Activated T-helper 1 cell treated with Interleukin-2 at 50 U/mL for 16 hours (primary cell): Measurements from ENCODE around the gene SERPINI1.

Experiments
- DNase-seq: peaks from one replicate; pipeline ENCODE4 v3.0.0-alpha.2; 2020; ENCODE audit warnings: low read depth

The SERPINI1 gene, protein sequence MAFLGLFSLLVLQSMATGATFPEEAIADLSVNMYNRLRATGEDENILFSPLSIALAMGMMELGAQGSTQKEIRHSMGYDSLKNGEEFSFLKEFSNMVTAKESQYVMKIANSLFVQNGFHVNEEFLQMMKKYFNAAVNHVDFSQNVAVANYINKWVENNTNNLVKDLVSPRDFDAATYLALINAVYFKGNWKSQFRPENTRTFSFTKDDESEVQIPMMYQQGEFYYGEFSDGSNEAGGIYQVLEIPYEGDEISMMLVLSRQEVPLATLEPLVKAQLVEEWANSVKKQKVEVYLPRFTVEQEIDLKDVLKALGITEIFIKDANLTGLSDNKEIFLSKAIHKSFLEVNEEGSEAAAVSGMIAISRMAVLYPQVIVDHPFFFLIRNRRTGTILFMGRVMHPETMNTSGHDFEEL

DNA sequence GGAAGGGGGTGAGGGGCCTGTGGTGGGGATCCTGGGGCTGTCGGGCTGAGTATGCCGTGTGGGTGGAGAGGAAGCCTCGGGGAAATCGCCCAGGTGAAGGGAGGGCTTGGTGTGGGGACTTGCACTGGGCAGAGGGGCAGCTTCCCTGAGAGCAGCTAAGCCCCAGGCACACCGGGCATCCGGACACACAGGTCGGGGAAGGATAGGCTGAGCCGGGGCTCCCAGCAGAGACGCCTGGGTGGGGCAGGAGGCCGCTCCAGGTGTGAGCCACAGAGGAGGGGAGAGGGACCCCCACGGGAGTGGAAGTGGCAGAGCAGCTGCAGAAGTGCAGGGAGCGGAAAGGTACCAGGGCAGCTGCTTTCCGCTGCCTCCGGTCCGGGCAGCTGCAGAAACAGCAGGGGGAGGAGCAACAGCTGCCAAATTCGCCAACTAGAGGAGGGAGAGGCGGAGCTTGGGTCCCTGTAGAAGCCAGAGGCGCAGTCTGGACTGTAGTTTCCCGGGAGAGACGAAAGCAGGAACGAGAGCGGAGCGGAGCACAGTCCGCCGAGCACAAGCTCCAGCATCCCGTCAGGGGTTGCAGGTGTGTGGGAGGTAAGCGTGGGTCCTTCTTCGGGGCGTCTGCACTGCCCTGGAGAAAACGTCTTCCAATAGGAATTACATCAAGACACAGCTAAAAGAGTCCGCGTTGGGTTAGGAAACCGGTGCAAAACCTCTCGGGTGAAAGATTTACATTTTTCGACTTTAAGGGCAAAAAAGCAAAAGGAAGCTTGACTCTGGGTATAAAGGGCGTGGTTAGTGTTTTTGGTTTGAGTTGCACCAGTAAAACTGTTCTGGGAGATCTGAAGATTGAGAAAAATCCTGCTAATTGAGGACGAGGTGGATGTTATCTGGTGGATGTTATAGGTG is at the start of gene SERPINI1:
Gene SERPINI1 (plus strand): TSS at position 489 of the 906 bp plus-strand sequence. CDS start 53,408 bp downstream, outside the sequence.
- peak; percentile 64 for DNase-seq

GRCh38 chr3:167691366-167691765 is 44.2 kb upstream of the SERPINI1 start:
- DNase-seq = no peak

DNA sequence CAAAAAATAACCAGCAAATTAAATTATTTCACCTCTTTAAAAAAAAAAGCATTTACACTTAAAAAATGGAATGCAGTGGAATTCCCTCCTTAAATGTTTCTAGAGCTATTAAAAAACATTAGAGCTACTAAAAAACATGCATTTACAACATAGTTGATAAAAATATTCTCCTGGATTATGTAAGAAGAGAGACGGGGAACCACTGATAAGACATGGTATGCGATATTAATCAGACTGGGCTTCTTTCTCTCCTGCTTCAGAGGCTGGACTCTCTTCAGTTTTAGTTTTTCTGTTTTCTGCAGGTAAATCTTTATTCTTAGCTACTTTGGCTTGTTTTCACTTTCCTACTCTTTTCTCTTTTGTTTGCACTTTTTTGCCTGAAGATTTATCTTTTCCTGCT is 41.4 kb upstream of the SERPINI1 start:
- DNase-seq = no peak

DNA sequence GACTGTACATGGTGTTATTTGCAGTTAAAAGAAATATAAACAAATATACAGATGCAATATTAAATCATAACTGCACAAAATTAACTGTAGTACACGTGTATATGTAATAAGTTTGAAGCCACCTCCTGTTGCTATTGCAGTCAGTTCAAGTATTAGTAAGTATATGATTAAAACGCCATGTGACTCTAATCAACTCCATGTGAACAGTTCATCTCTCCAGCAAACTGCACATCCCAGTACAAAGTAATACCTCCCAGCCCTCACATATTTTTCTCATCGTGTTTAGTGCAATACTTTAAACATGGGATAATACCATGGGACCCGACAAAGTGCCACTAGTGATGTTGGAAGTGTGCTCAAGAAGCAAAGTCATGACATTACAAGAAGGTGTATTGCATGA is 35.5 kb upstream of the SERPINI1 start:
- no peak for DNase-seq

- DNase-seq = no peak
Observed at GRCh38 chr3:167700926-167701325, 34.6 kb upstream of the SERPINI1 start.

DNA sequence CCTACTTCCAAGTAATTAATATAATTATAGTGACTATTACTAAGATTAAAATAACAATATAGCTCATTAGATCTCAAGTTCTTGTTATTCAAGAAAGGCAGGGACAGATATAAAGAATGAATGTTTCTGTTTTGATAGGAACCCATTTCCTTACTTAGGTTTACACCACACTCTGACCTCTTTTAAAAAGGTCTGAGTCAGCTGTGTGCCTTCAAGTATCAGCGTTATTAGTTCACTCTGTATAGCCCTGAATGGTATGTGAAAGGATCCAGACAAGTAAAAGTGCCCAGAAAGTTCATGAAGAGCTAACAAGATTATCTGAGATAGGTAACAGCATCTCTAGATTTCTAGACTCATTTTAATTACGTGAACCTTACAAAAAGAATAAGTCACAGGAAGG is 29.7 kb upstream of the SERPINI1 start:
- no peak for DNase-seq

DNA sequence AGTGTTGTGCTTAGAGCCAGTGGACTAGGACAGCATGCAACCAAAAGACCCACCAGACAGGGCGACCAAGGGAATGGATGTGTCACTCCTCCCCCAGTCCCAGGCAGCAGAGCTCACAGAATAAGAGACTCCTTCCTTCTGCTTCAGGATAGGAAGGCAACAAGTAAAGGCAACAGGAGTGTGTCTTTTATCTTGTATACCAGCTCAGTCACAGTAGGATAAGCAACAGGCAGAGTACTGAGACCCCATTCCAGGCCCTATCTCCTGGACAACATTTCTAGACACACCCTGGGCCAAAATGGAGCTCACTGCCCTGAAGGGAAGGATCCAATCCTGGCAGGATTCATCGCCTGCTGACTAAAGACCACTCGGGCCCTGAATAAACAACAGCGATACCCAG is 25.8 kb upstream of the SERPINI1 start:
- no peak for DNase-seq

DNA sequence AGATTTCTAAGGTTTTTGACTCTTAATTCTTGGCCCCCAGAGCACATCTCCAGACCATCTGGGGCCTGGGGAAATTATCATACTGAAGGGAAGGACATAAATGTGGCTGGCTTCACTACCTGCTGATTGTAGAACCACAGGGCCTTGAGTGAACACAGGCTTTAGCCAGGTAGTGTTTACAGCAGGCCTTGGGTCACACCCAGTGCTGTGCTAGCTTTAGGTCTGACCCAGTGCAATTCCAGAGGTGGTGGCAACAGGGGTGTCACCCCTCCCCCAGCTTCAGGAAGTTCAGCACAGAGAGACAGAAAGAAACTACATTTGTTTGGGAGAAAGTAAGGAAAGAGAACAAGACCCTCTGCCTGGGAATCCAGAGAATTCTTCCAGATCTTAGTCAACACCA is 25.0 kb upstream of the SERPINI1 start:
- DNase-seq = no peak

DNA sequence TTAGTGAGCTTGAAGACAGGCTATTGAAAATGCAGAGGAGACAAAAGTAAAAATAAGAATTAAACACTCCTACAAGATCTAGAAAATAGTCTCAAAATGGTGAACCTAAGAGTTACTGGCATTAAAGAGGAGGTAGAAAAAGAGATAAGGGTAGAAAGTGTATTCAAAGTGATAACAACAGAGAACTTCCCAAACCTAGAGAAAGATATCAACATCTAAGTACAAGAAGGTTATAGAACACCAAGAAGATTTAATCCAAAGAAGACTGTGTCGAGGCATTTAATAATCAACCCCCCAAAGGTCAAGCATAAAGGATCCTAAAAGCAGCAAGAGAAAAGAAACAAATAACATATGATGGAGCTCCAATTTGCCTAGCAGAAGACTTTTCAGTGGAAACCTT is 24.1 kb upstream of the SERPINI1 start:
- DNase-seq = no peak

GRCh38 chr3:167712445-167712844 is 23.1 kb upstream of the SERPINI1 start:
- no peak for DNase-seq

GRCh38 chr3:167714871-167715270 is 20.6 kb upstream of the SERPINI1 start:
- no peak for DNase-seq

GRCh38 chr3:167716920-167717319 is 18.6 kb upstream of the SERPINI1 start:
- no peak for DNase-seq

- no peak for DNase-seq
Observed at GRCh38 chr3:167718582-167718981, 16.9 kb upstream of the SERPINI1 start.

- no peak for DNase-seq
Observed at GRCh38 chr3:167723025-167723512, 12.5 kb upstream of the SERPINI1 start.

- DNase-seq = no peak
Observed at GRCh38 chr3:167723872-167724271, 11.6 kb upstream of the SERPINI1 start.

GRCh38 chr3:167728176-167728575 is 7.3 kb upstream of the SERPINI1 start:
- DNase-seq = no peak

DNA sequence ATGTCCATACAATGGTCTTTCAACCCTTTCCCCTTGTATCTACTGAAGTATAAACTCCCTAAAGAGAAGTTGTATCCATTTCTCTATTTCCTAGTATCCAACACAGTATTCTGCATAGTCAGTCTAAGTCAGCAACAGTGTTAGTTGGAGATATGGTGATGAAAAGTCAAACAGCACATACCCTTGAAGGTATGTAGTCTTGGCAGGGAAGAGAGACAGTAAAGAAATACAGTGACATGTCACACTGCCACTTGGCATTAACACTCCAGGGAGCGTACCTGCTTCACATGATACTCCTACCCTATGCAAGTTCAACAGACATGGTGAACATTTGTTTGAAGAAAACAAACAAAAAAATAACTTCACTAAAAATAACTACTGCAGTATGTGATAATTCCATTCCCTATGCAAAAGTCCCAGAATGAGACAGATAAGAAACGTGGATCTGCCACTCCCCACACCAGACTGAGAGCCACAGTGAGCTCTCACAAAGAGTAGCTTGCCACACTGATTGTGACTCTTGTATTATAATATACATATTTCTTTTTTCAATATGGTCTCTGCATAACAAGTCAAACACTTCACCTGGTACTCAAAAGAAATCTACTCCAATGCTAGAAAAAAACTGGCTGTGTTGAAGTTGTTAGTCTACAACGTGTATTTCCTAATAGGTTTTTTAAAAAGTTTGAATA is 6.7 kb upstream of the SERPINI1 start:
- no peak for DNase-seq

DNA sequence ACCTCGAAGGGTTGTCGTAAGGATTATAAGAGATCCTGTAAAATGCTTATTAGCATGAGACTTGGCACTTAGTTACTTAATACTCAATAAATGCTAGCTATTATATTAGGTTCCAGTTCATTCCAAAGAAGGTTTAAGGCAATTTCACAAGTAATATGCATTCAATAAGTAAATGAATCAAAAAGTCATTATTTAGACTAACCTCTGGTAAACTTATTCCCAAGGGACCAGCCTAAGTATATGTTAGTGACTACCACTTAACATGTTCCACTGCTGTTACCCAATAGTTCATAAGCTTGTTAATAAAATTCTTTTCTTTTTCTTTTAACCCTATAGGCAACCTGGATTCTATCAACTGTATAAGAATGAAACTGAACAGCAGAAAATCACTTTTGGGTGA is 5.9 kb upstream of the SERPINI1 start:
- DNase-seq = no peak

DNA sequence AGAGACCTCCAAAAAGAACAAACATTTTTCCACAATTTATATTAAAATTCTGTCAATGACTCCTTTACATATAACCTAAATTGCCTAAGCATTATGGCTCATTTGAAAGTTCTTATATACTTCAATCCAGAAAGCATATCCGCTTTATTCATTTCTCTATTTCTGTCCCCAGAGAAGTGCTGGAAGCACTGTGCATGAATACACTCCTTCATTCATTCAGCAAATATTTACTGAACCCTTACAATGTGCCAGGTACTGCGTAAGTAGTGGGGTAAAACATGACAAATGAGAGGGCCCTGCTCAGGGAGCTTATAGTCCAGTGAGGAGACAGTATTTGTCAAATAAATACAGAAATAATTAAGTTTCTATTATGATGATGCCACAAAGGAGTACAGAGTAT is 4.1 kb upstream of the SERPINI1 start:
- no peak for DNase-seq

DNA sequence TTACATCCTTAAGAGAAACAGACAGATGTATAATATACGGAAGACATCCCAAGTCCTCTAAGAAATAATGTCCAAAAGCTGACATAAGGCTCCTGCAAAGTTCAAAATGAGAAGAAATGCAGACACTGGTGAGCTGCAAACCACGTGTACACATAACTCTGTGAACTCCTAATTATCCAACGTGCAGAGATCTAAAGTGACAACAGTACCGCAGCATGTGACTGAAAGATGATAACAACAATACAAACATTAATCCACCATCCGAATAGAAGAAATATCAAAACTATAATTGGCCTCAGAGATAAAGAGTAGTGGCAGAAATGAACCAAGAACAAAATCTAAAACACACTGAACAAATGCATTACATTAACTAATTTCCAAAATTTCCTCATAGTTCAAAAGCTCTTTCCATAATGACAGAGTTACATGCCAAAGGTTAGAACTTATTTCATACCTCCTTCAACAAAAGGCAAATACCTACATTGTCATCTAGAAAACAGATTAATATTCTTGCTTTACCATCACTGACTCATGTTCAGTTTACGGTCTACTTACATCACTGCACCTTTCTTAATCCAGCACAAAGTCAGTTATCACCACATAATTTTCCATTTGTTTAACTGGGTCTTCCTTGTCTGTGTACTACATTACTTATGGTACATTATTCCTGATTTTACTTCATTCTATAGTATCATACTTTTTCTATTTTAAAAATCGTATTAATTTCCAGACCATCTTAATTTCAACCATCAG is 3.0 kb upstream of the SERPINI1 start:
- no peak for DNase-seq

DNA sequence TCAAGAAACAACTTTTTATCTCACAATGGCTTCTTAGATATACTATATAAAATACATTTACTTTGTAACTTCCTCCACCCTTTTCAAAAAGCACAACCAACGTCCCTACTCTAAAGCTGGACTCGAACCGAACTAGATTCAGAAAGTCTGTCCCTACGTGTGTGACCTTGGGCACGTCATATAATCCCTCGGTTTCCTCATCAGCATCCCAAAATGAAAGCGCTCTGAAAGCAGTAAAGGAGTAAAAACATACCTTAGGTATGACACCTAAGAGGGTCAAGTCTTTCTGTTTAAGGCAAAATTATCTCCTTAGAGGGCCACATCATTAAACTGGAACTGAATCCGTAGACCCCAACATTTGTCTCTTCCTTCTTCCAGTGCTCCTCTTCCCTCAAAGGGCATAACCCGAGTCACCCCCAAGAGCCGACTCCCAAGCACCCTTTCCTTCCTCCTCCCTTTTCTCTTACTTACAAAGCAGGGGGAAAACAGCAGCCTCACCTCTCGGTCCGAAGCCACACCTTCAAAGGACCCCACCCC is 1.5 kb upstream of the SERPINI1 start:
- DNase-seq = no peak
